ENCODE results near the gene CPXM1.
"Not testable (repeated sequence)": the region's sequence is repeated elsewhere in the genome, so short reads cannot be mapped to it uniquely, and the experiment has no call there.

GRCh38 chr20:2807929-2808328 lies 7.5 kb upstream of the CPXM1 start:
- TF ChIP-seq POLR2AphosphoS5 (IDR thresholded peaks at IDR 0.05; ENCODE audit: borderline replicate concordance, low read depth, low read length); EZH2 (IDR thresholded peaks at IDR 0.05); FOXP2 (optimal IDR thresholded peaks at IDR 0.05; ENCODE audit: control extremely low read depth, extremely low read length, insufficient read depth): not testable (repeated sequence)
